ENCODE results near the gene OPCML.

OPCML gene

DNA sequence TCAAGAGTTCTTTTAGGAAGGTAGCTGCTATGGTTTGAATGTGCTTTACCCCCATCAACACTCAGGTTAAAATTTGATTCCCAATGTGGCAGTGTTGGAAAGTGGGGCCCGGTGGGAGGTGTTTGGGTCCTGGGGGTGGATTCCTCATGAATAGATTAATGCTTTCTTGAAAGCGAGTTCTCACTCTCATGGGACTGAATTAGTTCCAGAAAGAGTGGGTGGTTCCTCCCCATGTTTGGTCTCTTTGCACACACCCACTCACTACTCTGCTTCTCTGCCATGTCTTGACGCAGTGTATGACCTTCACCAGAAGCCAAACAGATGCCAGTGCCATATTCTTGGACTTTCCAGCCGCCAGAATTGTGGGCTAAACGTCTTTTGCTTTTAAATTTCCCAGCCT lies 394.4 kb downstream of the OPCML start:
- no peak for DNase-seq (ENCODE audit: low spot score)
- TF ChIP-seq CTCF (IDR thresholded peaks at IDR 0.05; ENCODE audit: borderline replicate concordance, control extremely low read depth, extremely low read depth, insufficient read depth, missing control alignments), result no peak
- in situ Hi-C loops (cut with MboI; ENCODE audit: low sequenced_read_pairs, unreplicated experiment), result loop anchor here (10.0 kb wide), 1 partner anchor 697 kb away; no protein-coding TSS in a partner anchor

DNA sequence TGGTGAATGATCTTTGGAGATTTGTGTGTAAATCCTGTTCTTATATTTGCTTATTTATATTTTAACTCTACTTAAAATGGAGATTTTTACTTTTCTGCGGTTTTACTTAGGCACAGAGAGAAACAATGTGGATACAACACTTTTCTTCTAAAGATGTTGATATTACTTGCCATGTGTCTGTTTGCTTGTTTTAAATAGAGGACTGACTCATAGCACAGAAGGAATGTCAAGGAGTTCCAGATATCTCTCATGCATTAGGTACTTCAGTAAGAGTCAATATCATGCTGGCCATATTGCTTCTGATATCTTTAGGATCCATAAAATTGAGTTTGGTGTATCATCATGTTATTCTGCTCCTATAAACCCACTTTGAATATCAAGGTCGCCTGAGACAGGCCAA lies 395.0 kb downstream of the OPCML start:
- in situ Hi-C loops (cut with MboI; ENCODE audit: low sequenced_read_pairs, unreplicated experiment), result loop anchor here (10.0 kb wide), 1 partner anchor 698 kb away; no protein-coding TSS in a partner anchor
- no peak for DNase-seq (ENCODE audit: low spot score)

GRCh38 chr11:133136376-133136775 lies 395.9 kb downstream of the OPCML start:
- no peak for DNase-seq (ENCODE audit: low spot score)
- in situ Hi-C loops (cut with MboI; ENCODE audit: low sequenced_read_pairs, unreplicated experiment), result loop anchor here (10.0 kb wide), 1 partner anchor 698 kb away; no protein-coding TSS in a partner anchor
- TF ChIP-seq CTCF (IDR thresholded peaks at IDR 0.05; ENCODE audit: borderline replicate concordance, control extremely low read depth, extremely low read depth, insufficient read depth, missing control alignments), result no peak

More for the DNA sequence above, 395.0 kb downstream of the OPCML start:
- no peak for TF ChIP-seq CTCF (IDR thresholded peaks at IDR 0.05; ENCODE audit: borderline replicate concordance, control extremely low read depth, extremely low read depth, insufficient read depth, missing control alignments)

DNA sequence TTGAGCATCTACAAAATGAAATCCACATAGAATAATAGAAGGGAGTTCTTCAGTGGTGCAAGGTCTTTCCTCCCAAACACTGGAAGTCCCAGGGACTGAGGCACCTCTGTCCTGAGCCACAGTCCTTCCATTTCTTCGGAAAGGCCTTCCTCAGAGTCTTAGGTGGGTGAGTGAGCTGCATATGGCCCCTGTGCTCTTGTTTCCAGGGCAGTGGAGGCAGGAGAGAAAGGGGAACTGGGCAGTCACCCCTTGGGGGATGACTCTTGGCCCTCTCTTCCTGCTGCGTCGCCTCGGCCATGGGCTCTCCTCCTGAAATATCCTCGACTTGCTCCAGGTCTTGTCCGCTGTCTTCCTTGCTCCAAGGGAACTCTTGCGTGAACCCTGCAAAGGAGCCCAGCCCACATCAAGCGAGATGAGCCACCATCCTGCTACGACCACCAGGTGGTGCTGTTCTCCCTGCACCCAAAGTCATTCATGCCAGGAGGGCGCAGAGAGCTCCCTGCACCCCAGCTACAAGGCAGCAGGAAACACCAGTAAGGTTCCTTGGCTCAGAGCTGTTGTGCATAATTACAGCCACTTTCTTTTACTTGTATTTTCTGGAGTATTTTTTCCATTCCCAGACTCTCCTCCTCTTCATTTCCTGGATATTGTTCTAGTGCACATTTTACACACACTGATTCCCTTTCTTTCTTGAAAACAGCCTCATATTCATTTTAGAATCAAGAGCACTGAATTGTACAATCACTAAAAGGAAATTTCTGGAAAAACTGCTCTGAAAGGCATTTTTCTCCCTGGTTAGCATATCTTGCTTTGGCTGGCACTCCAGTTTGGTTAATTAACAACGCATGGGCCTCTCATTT lies 397.8 kb downstream of the OPCML start:
- TF ChIP-seq CTCF (IDR thresholded peaks at IDR 0.05; ENCODE audit: borderline replicate concordance, control extremely low read depth, extremely low read depth, insufficient read depth, missing control alignments), result peak; percentile 87
- peak; percentile 59 for DNase-seq (ENCODE audit: low spot score)
- in situ Hi-C loops (cut with MboI; ENCODE audit: low sequenced_read_pairs, unreplicated experiment), result loop anchor here (10.0 kb wide), 1 partner anchor 700 kb away; no protein-coding TSS in a partner anchor

DNA sequence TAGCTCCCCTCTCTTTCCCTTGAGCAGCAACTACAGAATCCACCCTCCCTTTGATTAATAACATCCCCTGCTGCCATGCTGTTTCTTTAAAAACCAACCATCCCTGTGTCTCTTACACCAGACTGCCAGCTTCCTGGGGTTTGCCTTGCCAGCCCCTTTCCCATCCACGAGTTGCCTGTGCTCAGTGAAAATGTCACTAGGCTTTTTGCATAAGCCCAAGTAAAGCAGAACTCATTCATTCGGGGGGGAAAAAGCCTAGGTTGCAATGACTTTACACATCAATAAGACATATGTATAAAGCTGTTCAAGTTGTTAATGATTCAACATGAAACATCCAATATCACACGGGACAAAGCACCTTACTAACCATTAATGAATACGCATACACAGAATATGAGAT lies 398.7 kb downstream of the OPCML start:
- TF ChIP-seq CTCF (IDR thresholded peaks at IDR 0.05; ENCODE audit: borderline replicate concordance, control extremely low read depth, extremely low read depth, insufficient read depth, missing control alignments), result no peak
- in situ Hi-C loops (cut with MboI; ENCODE audit: low sequenced_read_pairs, unreplicated experiment), result loop anchor here (10.0 kb wide), 1 partner anchor 701 kb away; no protein-coding TSS in a partner anchor
- no peak for DNase-seq (ENCODE audit: low spot score)

DNA sequence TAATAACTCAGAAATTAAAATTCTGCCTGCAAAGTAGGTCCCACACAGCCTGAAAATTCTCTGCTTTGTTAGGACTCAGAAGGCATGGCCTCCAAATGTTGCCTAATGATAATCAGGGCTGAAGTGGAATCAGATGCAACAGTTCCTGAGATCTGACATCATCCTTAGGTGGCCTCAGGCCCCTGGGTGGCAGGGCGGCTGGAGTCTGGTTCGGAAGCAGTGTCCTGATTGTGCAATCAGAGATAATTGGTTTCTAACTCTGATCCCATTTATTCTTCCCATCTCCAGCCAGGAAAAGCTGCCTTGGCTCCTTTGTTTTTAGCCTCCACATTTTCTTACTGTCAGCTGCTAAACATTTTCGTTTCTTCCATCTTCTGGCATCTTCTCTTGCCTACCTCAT lies 399.3 kb downstream of the OPCML start:
- no peak for TF ChIP-seq CTCF (IDR thresholded peaks at IDR 0.05; ENCODE audit: borderline replicate concordance, control extremely low read depth, extremely low read depth, insufficient read depth, missing control alignments)
- in situ Hi-C loops (cut with MboI; ENCODE audit: low sequenced_read_pairs, unreplicated experiment), result loop anchor here (10.0 kb wide), 1 partner anchor 702 kb away; no protein-coding TSS in a partner anchor
- DNase-seq (ENCODE audit: low spot score), result no peak
